ENCODE results near the gene TPST2. TPM values are rescaled to one million over a fixed set of nuclear protein-coding genes. Genes with fewer than 3 reads are reported as not detected.
"Not testable (repeated sequence)": the region's sequence is repeated elsewhere in the genome, so short reads cannot be mapped to it uniquely, and the experiment has no call there.

Gene TPST2
- total RNA-seq, 3 donors from 2014 or later = 9.2 to 13.9 (median 11.7) TPM

GRCh38 chr22:26529345-26529744 lies 60.6 kb downstream of the TPST2 start:
- intact Hi-C loops (cut with DNase I, micrococcal nuclease) = no loop called here
- DNase-seq (no peak), ATAC-seq (no peak)
- no peaks in the 10 kb centered on the region for H3K4me1 ChIP-seq (ENCODE audit: low read depth)
- no peaks in the 10 kb centered on the region for H3K9me3 ChIP-seq
- H3K36me3 ChIP-seq (ENCODE audit: low read depth) = no peaks in the 10 kb centered on the region
- H3K4me3 ChIP-seq = no peak overlapping the region
- no peak for TF ChIP-seq CTCF (IDR thresholded peaks at IDR 0.05)

GRCh38 chr22:26528518-26528917 lies 61.4 kb downstream of the TPST2 start:
- intact Hi-C loops (cut with DNase I, micrococcal nuclease); H3K36me3 ChIP-seq (ENCODE audit: low read depth): not testable (repeated sequence)

GRCh38 chr22:26527574-26528465 lies 62.1 kb downstream of the TPST2 start:
- no peak for ATAC-seq
- DNase-seq = no peak
- Histone ChIP-seq H3K4me1 (ENCODE audit: low read depth) (no peaks in the 10 kb centered on the region), H3K9me3 (no peaks in the 10 kb centered on the region), H3K36me3 (ENCODE audit: low read depth) (no peaks in the 10 kb centered on the region), H3K4me3 (no peak overlapping the region)
- no peak for TF ChIP-seq CTCF (IDR thresholded peaks at IDR 0.05)
- intact Hi-C loops (cut with DNase I, micrococcal nuclease) = no loop called here

More at GRCh38 chr22:26528518-26528917, 61.4 kb downstream of the TPST2 start:
- not testable (repeated sequence) for H3K4me1 ChIP-seq (ENCODE audit: low read depth); H3K9me3 ChIP-seq; DNase-seq; ATAC-seq; H3K4me3 ChIP-seq

GRCh38 chr22:26527167-26527566 lies 62.8 kb downstream of the TPST2 start:
- ATAC-seq (no peak), DNase-seq (no peak)
- Histone ChIP-seq H3K4me3 (no peak overlapping the region), H3K36me3 (ENCODE audit: low read depth) (no peaks in the 10 kb centered on the region), H3K4me1 (ENCODE audit: low read depth) (no peaks in the 10 kb centered on the region), H3K9me3 (no peaks in the 10 kb centered on the region)
- intact Hi-C loops (cut with DNase I, micrococcal nuclease) = no loop called here
- TF ChIP-seq CTCF (IDR thresholded peaks at IDR 0.05) = no peak

GRCh38 chr22:26525946-26526564 lies 63.9 kb downstream of the TPST2 start:
- Histone ChIP-seq H3K4me1 (ENCODE audit: low read depth) (no peaks in the 10 kb centered on the region), H3K9me3 (no peaks in the 10 kb centered on the region), H3K36me3 (ENCODE audit: low read depth) (no peaks in the 10 kb centered on the region), H3K4me3 (no peak overlapping the region)
- ATAC-seq = no peak
- intact Hi-C loops (cut with DNase I, micrococcal nuclease) = no loop called here
- TF ChIP-seq CTCF (IDR thresholded peaks at IDR 0.05) = no peak
- DNase-seq = no peak

- DNase-seq (no peak), ATAC-seq (no peak)
- no peaks in the 10 kb centered on the region for H3K4me1 ChIP-seq (ENCODE audit: low read depth)
- intact Hi-C loops (cut with DNase I, micrococcal nuclease) = no loop called here
- no peaks in the 10 kb centered on the region for H3K9me3 ChIP-seq
- no peak overlapping the region for H3K4me3 ChIP-seq
- no peak for TF ChIP-seq CTCF (IDR thresholded peaks at IDR 0.05)
- no peaks in the 10 kb centered on the region for H3K36me3 ChIP-seq (ENCODE audit: low read depth)
Observed at GRCh38 chr22:26524870-26525269, 65.1 kb downstream of the TPST2 start.

Measured in mucosa of descending colon (tissue), 3 donors.